GM18951 (cell line): ENCODE data around the gene MRC1.

Experiments
- POLR2A ChIP-seq: IDR thresholded peaks from 4 replicates; pipeline ENCODE4 v1.6.1; 2011; ENCODE audit warnings: mild to moderate bottlenecking; ENCODE audit not compliant: insufficient read length, insufficient read depth; ENCODE audit errors: extremely low read depth
- in situ Hi-C: fragments of 300-500 bp; cut with MboI; formaldehyde crosslinking; loops from one replicate; pipeline ENCODE4 v1.12.0; 2022; ENCODE audit warnings: low sequenced_read_pairs, mixed read lengths, inconsistent platforms; ENCODE audit not compliant: unreplicated experiment

The MRC1 gene

GRCh38 chr10:17808971-17809841 is at the start of gene MRC1:
Gene MRC1 (plus strand): TSS chr10:17809348. CDS start chr10:17809466, 118 bp downstream.
- no peak for TF ChIP-seq POLR2A
- in situ Hi-C loops: no loop called here

- in situ Hi-C loops: no loop called here
- TF ChIP-seq POLR2A: no peak
These were observed 45.0 kb upstream of the MRC1 start for GRCh38 chr10:17764142-17764541.

GRCh38 chr10:17765602-17766001 is 43.5 kb upstream of the MRC1 start:
- no peak for TF ChIP-seq POLR2A
- in situ Hi-C loops: no loop called here

- no peak for TF ChIP-seq POLR2A
- in situ Hi-C loops: no loop called here
These were observed 42.4 kb upstream of the MRC1 start for GRCh38 chr10:17766731-17767130.

GRCh38 chr10:17768496-17768895 is 40.7 kb upstream of the MRC1 start:
- no peak for TF ChIP-seq POLR2A
- in situ Hi-C loops: no loop called here

- no peak for TF ChIP-seq POLR2A
- in situ Hi-C loops: no loop called here
These were observed 40.2 kb upstream of the MRC1 start for GRCh38 chr10:17768957-17769356.

- in situ Hi-C loops: no loop called here
- no peak for TF ChIP-seq POLR2A
These were observed 38.1 kb upstream of the MRC1 start for GRCh38 chr10:17771017-17771416.

GRCh38 chr10:17779784-17780183 is 29.4 kb upstream of the MRC1 start:
- no peak for TF ChIP-seq POLR2A
- in situ Hi-C loops: no loop called here

GRCh38 chr10:17780727-17781126 is 28.4 kb upstream of the MRC1 start:
- in situ Hi-C loops: no loop called here
- no peak for TF ChIP-seq POLR2A

- in situ Hi-C loops: no loop called here
- no peak for TF ChIP-seq POLR2A
These were observed 27.3 kb upstream of the MRC1 start for GRCh38 chr10:17781856-17782255.

- in situ Hi-C loops: no loop called here
- TF ChIP-seq POLR2A: no peak
These were observed 26.1 kb upstream of the MRC1 start for GRCh38 chr10:17782921-17783665.

GRCh38 chr10:17783751-17784150 is 25.4 kb upstream of the MRC1 start:
- in situ Hi-C loops: no loop called here
- TF ChIP-seq POLR2A: no peak

- in situ Hi-C loops: no loop called here
- TF ChIP-seq POLR2A: no peak
These were observed 24.5 kb upstream of the MRC1 start for GRCh38 chr10:17784688-17785087.
